HG03342 (cell line): ENCODE data around the gene LRRC38.
"Not testable (repeated sequence)": the region's sequence is repeated elsewhere in the genome, so short reads cannot be mapped to it uniquely, and the experiment has no call there.

Experiments
- ATAC-seq: cut with Tn5 transposase; IDR thresholded peaks from one replicate; pipeline ENCODE4 v1.9.1; 2021; ENCODE audit warnings: mild to moderate bottlenecking, moderate library complexity; ENCODE audit not compliant: unreplicated experiment

LRRC38 gene

GRCh38 chr1:13513895-13514546, at the start of gene LRRC38:
Gene LRRC38 (minus strand): TSS chr1:13514003. CDS start chr1:13513593, 410 bp downstream.
- no peak for ATAC-seq

GRCh38 chr1:13562981-13563380, 49.2 kb upstream of the LRRC38 start:
- ATAC-seq: not testable (repeated sequence)

- no peak for ATAC-seq
Observed at GRCh38 chr1:13560541-13560940, 46.7 kb upstream of the LRRC38 start.

- ATAC-seq: no peak
Observed at GRCh38 chr1:13556224-13556764, 42.5 kb upstream of the LRRC38 start.

- no peak for ATAC-seq
Observed at GRCh38 chr1:13554798-13555197, 41.0 kb upstream of the LRRC38 start.

- no peak for ATAC-seq
Observed at GRCh38 chr1:13550663-13551062, 36.9 kb upstream of the LRRC38 start.

- ATAC-seq: no peak
Observed at GRCh38 chr1:13549521-13549920, 35.7 kb upstream of the LRRC38 start.

GRCh38 chr1:13549021-13549420, 35.2 kb upstream of the LRRC38 start:
- no peak for ATAC-seq

- no peak for ATAC-seq
Observed at GRCh38 chr1:13548281-13548680, 34.5 kb upstream of the LRRC38 start.

- no peak for ATAC-seq
Observed at GRCh38 chr1:13546791-13547190, 33.0 kb upstream of the LRRC38 start.

- ATAC-seq: no peak
Observed at GRCh38 chr1:13544221-13544556, 30.4 kb upstream of the LRRC38 start.

GRCh38 chr1:13543451-13544220, 29.8 kb upstream of the LRRC38 start:
- ATAC-seq: no peak

- ATAC-seq: no peak
Observed at GRCh38 chr1:13541435-13542215, 27.8 kb upstream of the LRRC38 start.

- no peak for ATAC-seq
Observed at GRCh38 chr1:13540866-13541265, 27.1 kb upstream of the LRRC38 start.

GRCh38 chr1:13539683-13540082, 25.9 kb upstream of the LRRC38 start:
- no peak for ATAC-seq

- no peak for ATAC-seq
Observed at GRCh38 chr1:13538832-13539231, 25.0 kb upstream of the LRRC38 start.

- ATAC-seq: no peak
Observed at GRCh38 chr1:13536571-13536970, 22.8 kb upstream of the LRRC38 start.

GRCh38 chr1:13535227-13535626, 21.4 kb upstream of the LRRC38 start:
- ATAC-seq: no peak

- no peak for ATAC-seq
Observed at GRCh38 chr1:13528320-13528719, 14.5 kb upstream of the LRRC38 start.

- no peak for ATAC-seq
Observed at GRCh38 chr1:13523780-13524477, 10.1 kb upstream of the LRRC38 start.

- no peak for ATAC-seq
Observed at GRCh38 chr1:13520985-13521384, 7.2 kb upstream of the LRRC38 start.
